ENCODE results near the gene VIPR1.

The VIPR1 gene

DNA sequence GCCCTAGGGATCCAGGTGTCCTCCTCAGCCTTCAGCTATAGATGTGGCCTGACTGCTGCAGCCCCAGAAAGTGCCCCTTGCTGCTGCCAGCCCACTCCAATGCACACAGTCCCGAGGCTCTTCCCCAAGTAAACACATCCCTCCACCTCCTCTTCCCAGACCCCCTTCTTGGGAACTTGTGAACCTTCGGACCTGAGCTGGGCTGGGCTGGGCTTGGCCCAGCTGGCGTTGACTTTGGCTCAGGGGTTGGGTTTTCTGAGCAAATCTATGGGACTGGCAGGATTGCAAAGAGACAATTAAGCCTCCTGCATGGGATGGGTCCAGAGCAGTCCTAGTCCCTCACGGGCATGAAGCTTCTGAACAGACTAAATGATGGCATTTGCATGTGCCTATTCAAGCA lies 14.7 kb downstream of the VIPR1 start:
- TF ChIP-seq OSR1 (CRISPR knock-in tag; IDR thresholded peaks at IDR 0.05) (no peak), ARNTL (CRISPR knock-in tag; IDR thresholded peaks at IDR 0.05; ENCODE audit: borderline replicate concordance, low read depth) (no peak), TCF4 (CRISPR knock-in tag; IDR thresholded peaks at IDR 0.05; ENCODE audit: borderline replicate concordance) (no peak)
- TF ChIP-seq, protein P1, sequence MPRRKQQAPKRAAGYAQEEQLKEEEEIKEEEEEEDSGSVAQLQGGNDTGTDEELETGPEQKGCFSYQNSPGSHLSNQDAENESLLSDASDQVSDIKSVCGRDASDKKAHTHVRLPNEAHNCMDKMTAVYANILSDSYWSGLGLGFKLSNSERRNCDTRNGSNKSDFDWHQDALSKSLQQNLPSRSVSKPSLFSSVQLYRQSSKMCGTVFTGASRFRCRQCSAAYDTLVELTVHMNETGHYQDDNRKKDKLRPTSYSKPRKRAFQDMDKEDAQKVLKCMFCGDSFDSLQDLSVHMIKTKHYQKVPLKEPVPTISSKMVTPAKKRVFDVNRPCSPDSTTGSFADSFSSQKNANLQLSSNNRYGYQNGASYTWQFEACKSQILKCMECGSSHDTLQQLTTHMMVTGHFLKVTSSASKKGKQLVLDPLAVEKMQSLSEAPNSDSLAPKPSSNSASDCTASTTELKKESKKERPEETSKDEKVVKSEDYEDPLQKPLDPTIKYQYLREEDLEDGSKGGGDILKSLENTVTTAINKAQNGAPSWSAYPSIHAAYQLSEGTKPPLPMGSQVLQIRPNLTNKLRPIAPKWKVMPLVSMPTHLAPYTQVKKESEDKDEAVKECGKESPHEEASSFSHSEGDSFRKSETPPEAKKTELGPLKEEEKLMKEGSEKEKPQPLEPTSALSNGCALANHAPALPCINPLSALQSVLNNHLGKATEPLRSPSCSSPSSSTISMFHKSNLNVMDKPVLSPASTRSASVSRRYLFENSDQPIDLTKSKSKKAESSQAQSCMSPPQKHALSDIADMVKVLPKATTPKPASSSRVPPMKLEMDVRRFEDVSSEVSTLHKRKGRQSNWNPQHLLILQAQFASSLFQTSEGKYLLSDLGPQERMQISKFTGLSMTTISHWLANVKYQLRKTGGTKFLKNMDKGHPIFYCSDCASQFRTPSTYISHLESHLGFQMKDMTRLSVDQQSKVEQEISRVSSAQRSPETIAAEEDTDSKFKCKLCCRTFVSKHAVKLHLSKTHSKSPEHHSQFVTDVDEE (CRISPR knock-in tag; IDR thresholded peaks at IDR 0.05) = no peak
- TF ChIP-seq, protein P2, sequence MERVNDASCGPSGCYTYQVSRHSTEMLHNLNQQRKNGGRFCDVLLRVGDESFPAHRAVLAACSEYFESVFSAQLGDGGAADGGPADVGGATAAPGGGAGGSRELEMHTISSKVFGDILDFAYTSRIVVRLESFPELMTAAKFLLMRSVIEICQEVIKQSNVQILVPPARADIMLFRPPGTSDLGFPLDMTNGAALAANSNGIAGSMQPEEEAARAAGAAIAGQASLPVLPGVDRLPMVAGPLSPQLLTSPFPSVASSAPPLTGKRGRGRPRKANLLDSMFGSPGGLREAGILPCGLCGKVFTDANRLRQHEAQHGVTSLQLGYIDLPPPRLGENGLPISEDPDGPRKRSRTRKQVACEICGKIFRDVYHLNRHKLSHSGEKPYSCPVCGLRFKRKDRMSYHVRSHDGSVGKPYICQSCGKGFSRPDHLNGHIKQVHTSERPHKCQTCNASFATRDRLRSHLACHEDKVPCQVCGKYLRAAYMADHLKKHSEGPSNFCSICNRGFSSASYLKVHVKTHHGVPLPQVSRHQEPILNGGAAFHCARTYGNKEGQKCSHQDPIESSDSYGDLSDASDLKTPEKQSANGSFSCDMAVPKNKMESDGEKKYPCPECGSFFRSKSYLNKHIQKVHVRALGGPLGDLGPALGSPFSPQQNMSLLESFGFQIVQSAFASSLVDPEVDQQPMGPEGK (CRISPR knock-in tag; IDR thresholded peaks at IDR 0.05; ENCODE audit: borderline replicate concordance) = no peak
- no peak for ATAC-seq

GRCh38 chr3:42518800-42519567 lies 16.5 kb downstream of the VIPR1 start:
- no peak for TF ChIP-seq ZNF565 (CRISPR knock-in tag; conservative IDR thresholded peaks at IDR 0.05; ENCODE audit: low read depth)
- TF ChIP-seq RARB (CRISPR knock-in tag; IDR thresholded peaks at IDR 0.05) = no peak
- TF ChIP-seq OSR1 (CRISPR knock-in tag; IDR thresholded peaks at IDR 0.05) = no peak
- no peak for TF ChIP-seq ZC3H10 (CRISPR knock-in tag; IDR thresholded peaks at IDR 0.05)
- TF ChIP-seq ISL1 (CRISPR knock-in tag; IDR thresholded peaks at IDR 0.05) = no peak
- TF ChIP-seq CSDC2 (CRISPR knock-in tag; IDR thresholded peaks at IDR 0.05) = no peak
- TF ChIP-seq SNAI2 (CRISPR knock-in tag; IDR thresholded peaks at IDR 0.05) = no peak
- TF ChIP-seq ARNTL (CRISPR knock-in tag; IDR thresholded peaks at IDR 0.05; ENCODE audit: borderline replicate concordance, low read depth) = no peak
- no peak for TF ChIP-seq ESRRG (CRISPR knock-in tag; IDR thresholded peaks at IDR 0.05)
- ATAC-seq = peak; percentile 41; the same call in 2 of the 3 replicates

GRCh38 chr3:42519568-42519962 lies 17.1 kb downstream of the VIPR1 start:
- no peak for ATAC-seq
- no peak for TF ChIP-seq CSDC2 (CRISPR knock-in tag; IDR thresholded peaks at IDR 0.05)
- no peak for TF ChIP-seq ZC3H10 (CRISPR knock-in tag; IDR thresholded peaks at IDR 0.05)
- TF ChIP-seq ZFP3 (CRISPR knock-in tag; IDR thresholded peaks at IDR 0.05) = no peak
- TF ChIP-seq ZFP30 (CRISPR knock-in tag; IDR thresholded peaks at IDR 0.05) = no peak
- no peak for TF ChIP-seq ZNF70 (CRISPR knock-in tag; IDR thresholded peaks at IDR 0.05)
- no peak for TF ChIP-seq ESRRG (CRISPR knock-in tag; IDR thresholded peaks at IDR 0.05)
- TF ChIP-seq ISL1 (CRISPR knock-in tag; IDR thresholded peaks at IDR 0.05) = no peak
- TF ChIP-seq, protein P1 (CRISPR knock-in tag; IDR thresholded peaks at IDR 0.05) = no peak
- TF ChIP-seq OSR1 (CRISPR knock-in tag; IDR thresholded peaks at IDR 0.05) = no peak

DNA sequence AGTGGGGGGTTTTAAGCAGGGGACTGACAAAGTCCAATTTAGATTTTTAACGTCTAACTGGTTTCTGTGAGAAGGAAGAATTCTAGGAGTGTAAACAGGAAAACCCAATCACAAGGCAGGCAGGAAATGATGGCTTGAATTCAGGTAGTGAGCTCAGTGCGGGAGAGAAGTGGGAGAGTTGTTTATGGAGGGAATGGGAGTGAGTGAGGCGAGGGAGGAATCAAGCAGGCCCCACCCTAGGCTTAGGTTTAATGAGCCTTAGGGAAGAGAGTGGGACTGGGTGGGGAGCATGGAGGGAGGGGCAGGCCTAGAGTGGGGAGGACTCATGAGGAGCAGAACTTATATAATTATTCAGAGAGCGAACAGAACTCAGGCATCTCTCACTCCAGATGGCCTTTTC lies 17.9 kb downstream of the VIPR1 start:
- TF ChIP-seq OSR1 (CRISPR knock-in tag; IDR thresholded peaks at IDR 0.05) (no peak), ISL1 (CRISPR knock-in tag; IDR thresholded peaks at IDR 0.05) (no peak), ZC3H10 (CRISPR knock-in tag; IDR thresholded peaks at IDR 0.05) (no peak), CSRNP3 (CRISPR knock-in tag; IDR thresholded peaks at IDR 0.05) (no peak), PPARA (CRISPR knock-in tag; IDR thresholded peaks at IDR 0.05; ENCODE audit: borderline replicate concordance) (no peak), ZNF70 (CRISPR knock-in tag; IDR thresholded peaks at IDR 0.05) (no peak), ZNF8 (CRISPR knock-in tag; IDR thresholded peaks at IDR 0.05) (no peak), ARNTL (CRISPR knock-in tag; IDR thresholded peaks at IDR 0.05; ENCODE audit: borderline replicate concordance, low read depth) (no peak), BACH2 (CRISPR knock-in tag; IDR thresholded peaks at IDR 0.05; ENCODE audit: borderline replicate concordance) (no peak), SNAI2 (CRISPR knock-in tag; IDR thresholded peaks at IDR 0.05) (no peak)
- no peak for ATAC-seq

All from SK-N-SH treated with all-trans-retinoic acid at 6 μM for 48 hours (cell line).